ENCODE measurements around the gene CDT1. TPM values are rescaled to one million over a fixed set of nuclear protein-coding genes. Genes with fewer than 3 reads are reported as not detected.

Gene CDT1
- total and polyA plus RNA-seq, 2 donors from 2014 or later, result 0.56 to 1.5 TPM

GRCh38 chr16:88764080-88764479 lies 39.5 kb upstream of the CDT1 start:
- H3K9ac ChIP-seq (ENCODE audit: low read length in 3 of 3), result peak overlapping the region in 1 of 3 donors; percentile 61
- H3K27ac ChIP-seq (ENCODE audit: low read depth in 2 of 2, low read length in 2 of 2), result peak overlapping the region; percentile 62 to 80
- DNase-seq, result no peak
- no peak for TF ChIP-seq CTCF (IDR thresholded peaks at IDR 0.05; ENCODE audit: borderline replicate concordance, extremely low read depth, insufficient read depth)
- intact Hi-C loops (cut with DNase I), result no loop called here
- H3K36me3 ChIP-seq (ENCODE audit: control insufficient read depth in 2 of 3, insufficient read depth in 3 of 3, low read length in 3 of 3), result no peaks in the 10 kb centered on the region
- H3K4me1 ChIP-seq (ENCODE audit: control insufficient read depth in 2 of 3, insufficient read depth in 2 of 3, low read depth in 1 of 3, low read length in 3 of 3), result peaks cover 0 to 76% (median 44%) of the 10 kb centered on the region in 3 donors
- H3K9me3 ChIP-seq (ENCODE audit: control insufficient read depth in 2 of 3, insufficient read depth in 1 of 3, low read length in 3 of 3), result no peaks in the 10 kb centered on the region
- H3K4me3 ChIP-seq (ENCODE audit: low read length in 3 of 3), result no peak overlapping the region
- no peak for FAIRE-seq
- no peaks in the 10 kb centered on the region for H3K27me3 ChIP-seq (ENCODE audit: control insufficient read depth, insufficient read depth, low read length)

- H3K27me3 ChIP-seq (ENCODE audit: control insufficient read depth, insufficient read depth, low read length), result no peaks in the 10 kb centered on the region
- TF ChIP-seq CTCF (IDR thresholded peaks at IDR 0.05; ENCODE audit: borderline replicate concordance, extremely low read depth, insufficient read depth), result no peak
- no peak overlapping the region for H3K9ac ChIP-seq (ENCODE audit: low read length in 3 of 3)
- FAIRE-seq, result no peak
- H3K27ac ChIP-seq (ENCODE audit: low read depth in 2 of 2, low read length in 2 of 2), result peak overlapping the region; percentile 44 to 78
- H3K4me1 ChIP-seq (ENCODE audit: control insufficient read depth in 2 of 3, insufficient read depth in 2 of 3, low read depth in 1 of 3, low read length in 3 of 3), result peaks cover 0 to 75% (median 44%) of the 10 kb centered on the region in 3 donors
- DNase-seq, result peak in 3 of 5 donors; percentile 60 to 74 (median 71)
- no peaks in the 10 kb centered on the region for H3K36me3 ChIP-seq (ENCODE audit: control insufficient read depth in 2 of 3, insufficient read depth in 3 of 3, low read length in 3 of 3)
- no peaks in the 10 kb centered on the region for H3K9me3 ChIP-seq (ENCODE audit: control insufficient read depth in 2 of 3, insufficient read depth in 1 of 3, low read length in 3 of 3)
- no peak overlapping the region for H3K4me3 ChIP-seq (ENCODE audit: low read length in 3 of 3)
- intact Hi-C loops (cut with DNase I), result no loop called here
Measured at GRCh38 chr16:88764913-88765349, 38.7 kb upstream of the CDT1 start.

- FAIRE-seq, result no peak
Measured at GRCh38 chr16:88766975-88767374, 36.6 kb upstream of the CDT1 start.

More at GRCh38 chr16:88766975-88767374, 36.6 kb upstream of the CDT1 start:
- Histone ChIP-seq H3K9me3 (ENCODE audit: control insufficient read depth in 2 of 3, insufficient read depth in 1 of 3, low read length in 3 of 3) (no peaks in the 10 kb centered on the region), H3K27ac (ENCODE audit: low read depth in 2 of 2, low read length in 2 of 2) (peak overlapping the region; percentile 65 to 67), H3K27me3 (ENCODE audit: control insufficient read depth, insufficient read depth, low read length) (no peaks in the 10 kb centered on the region), H3K9ac (ENCODE audit: low read length in 3 of 3) (peak overlapping the region in 1 of 3 donors; percentile 32), H3K4me1 (ENCODE audit: control insufficient read depth in 2 of 3, insufficient read depth in 2 of 3, low read depth in 1 of 3, low read length in 3 of 3) (peaks cover 0 to 74% (median 46%) of the 10 kb centered on the region in 3 donors), H3K36me3 (ENCODE audit: control insufficient read depth in 2 of 3, insufficient read depth in 3 of 3, low read length in 3 of 3) (no peaks in the 10 kb centered on the region), H3K4me3 (ENCODE audit: low read length in 3 of 3) (no peak overlapping the region)
- no peak for DNase-seq
- intact Hi-C loops (cut with DNase I), result no loop called here
- TF ChIP-seq CTCF (IDR thresholded peaks at IDR 0.05; ENCODE audit: borderline replicate concordance, extremely low read depth, insufficient read depth), result no peak
